SH-SY5Y (cell line): ENCODE results near the gene DYTN.

Experiments used
- GATA2 ChIP-seq: IDR thresholded peaks from 2 replicates; pipeline ENCODE4 v1.6.1; 2011; ENCODE audit warnings: mild to moderate bottlenecking, low read depth, low read length
- GATA3 ChIP-seq: IDR thresholded peaks from 2 replicates; pipeline ENCODE4 v1.6.1; 2011; ENCODE audit warnings: low read depth, mild to moderate bottlenecking, low read length, moderate library complexity

The DYTN gene

GRCh38 chr2:206718296-206718695 lies at the start of gene DYTN:
Gene DYTN (minus strand): TSS chr2:206718396. CDS start chr2:206718279, 117 bp downstream.
- no peak for TF ChIP-seq GATA3
- no peak for TF ChIP-seq GATA2

- no peak for TF ChIP-seq GATA2
- no peak for TF ChIP-seq GATA3
These were observed 48.1 kb upstream of the DYTN start for GRCh38 chr2:206766057-206766930.

- TF ChIP-seq GATA2, result no peak
These were observed 47.3 kb upstream of the DYTN start, which contains the start of the genes FASTKD2 and MDH1B for GRCh38 chr2:206765242-206766056. Gene FASTKD2 (plus strand): TSS chr2:206765606. CDS start chr2:206766694, 1,088 bp downstream. Gene MDH1B (minus strand): TSS chr2:206765328. CDS start chr2:206765271, 57 bp downstream.

GRCh38 chr2:206764673-206765241 lies 46.6 kb upstream of the DYTN start:
- TF ChIP-seq GATA3, result no peak
- TF ChIP-seq GATA2, result no peak

- no peak for TF ChIP-seq GATA3
- TF ChIP-seq GATA2, result no peak
These were observed 38.6 kb upstream of the DYTN start for GRCh38 chr2:206756816-206757215.

GRCh38 chr2:206740800-206741199 lies 22.6 kb upstream of the DYTN start:
- TF ChIP-seq GATA2 (no peak), GATA3 (no peak)

GRCh38 chr2:206739271-206739670 lies 21.1 kb upstream of the DYTN start:
- TF ChIP-seq GATA3 (no peak), GATA2 (no peak)

- no peak for TF ChIP-seq GATA2
- TF ChIP-seq GATA3, result no peak
These were observed 18.7 kb upstream of the DYTN start for GRCh38 chr2:206736935-206737334.

GRCh38 chr2:206733341-206733740 lies 15.1 kb upstream of the DYTN start:
- TF ChIP-seq GATA2 (no peak), GATA3 (no peak)

GRCh38 chr2:206728277-206729199 lies 10.3 kb upstream of the DYTN start:
- TF ChIP-seq GATA2, result no peak
- no peak for TF ChIP-seq GATA3

- TF ChIP-seq GATA3, result no peak
- no peak for TF ChIP-seq GATA2
These were observed 9.1 kb upstream of the DYTN start for GRCh38 chr2:206727287-206727686.

GRCh38 chr2:206723288-206723687 lies 5.1 kb upstream of the DYTN start:
- no peak for TF ChIP-seq GATA3
- no peak for TF ChIP-seq GATA2

GRCh38 chr2:206721256-206721920 lies 3.2 kb upstream of the DYTN start:
- no peak for TF ChIP-seq GATA3
- no peak for TF ChIP-seq GATA2
